Right lobe of liver (tissue), 4 donors: ENCODE data around the gene SCN3B.

ENCODE experiments used
- POLR2A ChIP-seq: fragments of 450-650 bp; IDR thresholded peaks from one replicate; pipeline ENCODE4 v1.6.1; 2017; ENCODE audit warnings: antibody characterized with exemption, mild to moderate bottlenecking
- TF ChIP-seq, protein P1 (sequence below), 4 donors: fragments of 200-600 bp in 3 of 4; fragments of 450-650 bp in 1 of 4; IDR thresholded peaks; one replicate each; pipeline versions ENCODE4 v1.5.1 to v1.8.0; 2016 to 2022; ENCODE audit warnings: antibody characterized with exemption in 4 of 4, mild to moderate bottlenecking in 2 of 4
- donor health status: DM: no; HTN: no; CAD: no.
- donor health status: DM: no; HTN: no; CAD: no.
- donor health status: DM: no; HTN: yes; CAD: no.

DNA sequence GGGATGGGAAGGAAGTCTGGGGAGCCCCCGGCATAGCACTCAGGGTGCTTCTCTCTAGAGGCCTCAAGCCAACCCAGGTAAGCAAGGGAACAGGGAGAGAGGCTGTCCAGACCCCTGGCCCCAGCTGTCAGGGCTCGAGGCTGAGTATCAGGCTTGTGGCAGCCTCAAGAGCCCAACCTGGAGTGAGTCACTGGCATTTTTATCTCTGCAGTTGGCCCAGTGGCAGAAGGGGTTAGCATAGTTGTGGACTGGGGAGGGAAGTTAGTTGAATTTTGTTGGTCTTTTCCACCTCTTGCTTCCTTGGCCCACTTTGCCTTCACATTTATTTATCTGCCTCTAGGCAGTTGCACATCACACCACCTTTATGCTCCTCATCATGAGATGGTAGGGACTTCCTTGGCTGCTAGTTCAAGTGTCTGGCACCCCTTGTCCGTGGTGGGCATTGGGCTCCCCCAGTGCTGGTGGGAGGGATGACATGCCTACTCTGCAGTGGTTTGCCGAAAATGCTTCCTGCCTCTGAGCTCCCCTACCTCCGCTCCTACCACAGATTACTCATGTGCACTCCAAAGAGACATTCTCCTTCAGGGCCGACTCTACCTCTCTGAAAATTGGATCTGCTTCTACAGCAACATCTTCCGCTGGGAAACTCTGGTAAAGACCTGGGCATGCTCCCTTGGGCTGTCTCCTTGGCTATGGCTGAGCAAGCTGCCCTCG lies 60.1 kb downstream of the SCN3B start:
- TF ChIP-seq, protein P1, sequence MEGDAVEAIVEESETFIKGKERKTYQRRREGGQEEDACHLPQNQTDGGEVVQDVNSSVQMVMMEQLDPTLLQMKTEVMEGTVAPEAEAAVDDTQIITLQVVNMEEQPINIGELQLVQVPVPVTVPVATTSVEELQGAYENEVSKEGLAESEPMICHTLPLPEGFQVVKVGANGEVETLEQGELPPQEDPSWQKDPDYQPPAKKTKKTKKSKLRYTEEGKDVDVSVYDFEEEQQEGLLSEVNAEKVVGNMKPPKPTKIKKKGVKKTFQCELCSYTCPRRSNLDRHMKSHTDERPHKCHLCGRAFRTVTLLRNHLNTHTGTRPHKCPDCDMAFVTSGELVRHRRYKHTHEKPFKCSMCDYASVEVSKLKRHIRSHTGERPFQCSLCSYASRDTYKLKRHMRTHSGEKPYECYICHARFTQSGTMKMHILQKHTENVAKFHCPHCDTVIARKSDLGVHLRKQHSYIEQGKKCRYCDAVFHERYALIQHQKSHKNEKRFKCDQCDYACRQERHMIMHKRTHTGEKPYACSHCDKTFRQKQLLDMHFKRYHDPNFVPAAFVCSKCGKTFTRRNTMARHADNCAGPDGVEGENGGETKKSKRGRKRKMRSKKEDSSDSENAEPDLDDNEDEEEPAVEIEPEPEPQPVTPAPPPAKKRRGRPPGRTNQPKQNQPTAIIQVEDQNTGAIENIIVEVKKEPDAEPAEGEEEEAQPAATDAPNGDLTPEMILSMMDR (IDR thresholded peaks at IDR 0.05): no peak
- TF ChIP-seq POLR2A: no peak
